Stimulated activated CD8-positive, alpha-beta memory T cell treated with anti-CD3 and anti-CD28 coated beads, Interleukin-15, amount 100 ng/mL, for 4 hours (primary cell): ENCODE measurements around the gene ABITRAM.
"Not testable (repeated sequence)": the region's sequence is repeated elsewhere in the genome, so short reads cannot be mapped to it uniquely, and the experiment has no call there.

ENCODE experiments used
- DNase-seq, 2 donors: peaks; one replicate each; pipeline ENCODE4 v3.0.0-alpha.2; 2020; ENCODE audit warnings: low read depth in 2 of 2

ABITRAM gene

GRCh38 chr9:108928386-108928785 lies 5.8 kb upstream of the ABITRAM start:
- DNase-seq = no peak

DNA sequence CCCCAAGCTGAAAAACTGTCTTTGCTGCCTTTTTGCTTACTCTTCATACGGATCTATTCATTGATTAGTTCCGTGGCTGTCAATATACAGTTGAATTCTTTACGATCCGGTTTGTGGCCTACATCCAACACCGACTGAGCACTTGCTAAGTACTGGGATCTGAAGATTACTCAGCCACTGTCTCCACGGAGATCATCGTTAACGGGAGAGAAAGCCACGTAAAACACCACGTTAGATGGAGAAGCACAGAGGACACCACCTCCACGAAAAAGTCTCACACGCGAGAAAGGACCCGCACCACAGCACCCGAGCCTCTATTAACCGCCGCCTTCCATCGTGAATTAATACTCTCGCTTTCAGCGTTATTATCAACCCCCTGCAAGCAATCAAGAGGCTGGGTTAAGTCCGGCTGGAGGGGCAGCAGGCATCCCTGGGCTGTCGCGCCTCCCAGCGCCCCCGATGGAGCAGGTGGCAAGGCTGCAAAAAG lies 926 bp upstream of the ABITRAM start:
- no peak for DNase-seq

DNA sequence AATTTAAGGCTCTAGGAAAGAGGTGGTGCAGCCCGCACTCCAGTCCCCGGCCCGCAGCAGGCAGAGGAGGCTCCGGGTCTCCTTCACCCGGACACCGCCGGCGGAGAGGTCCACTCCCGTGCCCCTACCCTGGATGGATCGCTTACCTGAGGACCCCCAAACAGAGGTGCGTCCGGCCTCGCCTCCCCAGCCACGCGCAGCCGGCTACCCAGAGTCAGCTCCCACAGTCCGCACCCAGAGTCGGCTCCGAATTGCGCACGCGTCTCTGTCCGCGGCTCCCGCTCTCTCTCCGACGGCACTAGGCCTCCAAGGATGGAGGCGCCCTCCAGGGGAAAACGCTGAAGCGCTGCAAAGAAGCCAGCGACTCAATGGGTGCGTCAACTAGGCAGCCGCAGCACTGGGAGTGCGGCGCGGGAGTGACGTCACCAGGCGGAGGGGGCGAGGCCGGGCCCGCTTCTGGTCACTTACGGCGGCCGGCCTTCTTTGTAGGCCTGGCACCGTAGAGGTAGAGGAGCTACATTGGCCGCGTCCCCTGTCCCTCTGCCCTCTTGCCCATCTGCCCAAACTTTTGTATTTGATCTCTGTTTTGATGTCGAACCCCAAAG lies 380 bp upstream of the ABITRAM start, which contains the start of gene ELP1:
Gene ELP1, minus strand, starts transcription at position 407 of the 605 bp plus-strand sequence. CDS start 2,978 bp downstream, outside the sequence.
- peak; percentile 82 to 86 for DNase-seq

DNA sequence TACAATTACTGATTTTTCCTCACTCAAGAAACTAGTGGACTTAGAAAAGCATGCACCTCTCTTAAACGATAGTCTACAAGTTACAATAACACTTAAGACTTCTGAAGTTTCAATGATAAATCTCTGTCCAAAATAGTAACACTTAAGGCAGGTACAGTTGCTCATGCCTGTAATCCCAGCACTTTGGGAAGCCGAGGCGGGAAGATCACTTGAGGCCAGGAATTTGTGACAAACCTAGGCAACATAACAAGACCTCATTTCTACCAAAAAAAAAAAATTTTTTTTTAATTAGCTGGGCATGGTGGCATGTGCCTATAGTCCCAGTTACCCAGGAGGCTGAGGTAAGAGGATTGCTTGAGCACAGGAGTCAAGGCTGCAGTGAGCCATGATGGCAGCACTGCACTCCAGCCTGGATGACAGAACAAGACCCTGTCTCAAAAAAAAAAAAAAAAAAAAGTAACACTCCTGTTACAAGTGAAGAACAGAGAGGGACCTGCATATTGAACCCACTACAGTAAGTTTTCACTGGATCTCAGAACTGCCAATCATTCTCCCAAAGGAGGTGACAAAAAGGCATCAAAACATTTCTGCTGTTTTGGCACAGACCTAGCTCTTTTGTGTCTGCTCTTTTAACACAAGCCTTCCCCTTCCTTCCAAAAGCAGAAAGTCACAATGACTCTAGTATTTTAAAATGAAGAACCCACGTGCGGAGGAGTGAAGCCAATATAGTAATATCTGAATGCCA lies 3.5 kb downstream of the ABITRAM start:
- DNase-seq = no peak

- no peak for DNase-seq
Measured at GRCh38 chr9:108939975-108940374, 5.8 kb downstream of the ABITRAM start.

DNA sequence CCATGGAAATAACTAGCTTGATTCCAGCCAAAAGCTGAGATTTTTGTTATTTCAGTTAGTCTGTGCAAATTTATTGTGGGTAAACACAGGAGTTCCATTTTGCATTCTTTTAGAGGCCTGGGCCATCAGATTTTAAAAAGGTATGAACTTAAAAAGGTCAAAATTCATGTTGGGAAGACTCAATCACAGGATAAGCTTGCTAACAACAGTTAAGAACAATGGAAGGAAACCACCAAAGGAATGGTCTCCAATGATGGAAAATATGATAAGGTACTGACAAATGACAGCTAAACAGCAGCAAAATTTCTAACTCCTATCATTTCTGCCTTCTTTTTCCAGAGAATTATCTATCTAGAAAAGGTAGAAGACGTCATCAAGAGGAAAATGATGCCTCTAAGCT lies 16.0 kb downstream of the ABITRAM start:
- DNase-seq = no peak

DNA sequence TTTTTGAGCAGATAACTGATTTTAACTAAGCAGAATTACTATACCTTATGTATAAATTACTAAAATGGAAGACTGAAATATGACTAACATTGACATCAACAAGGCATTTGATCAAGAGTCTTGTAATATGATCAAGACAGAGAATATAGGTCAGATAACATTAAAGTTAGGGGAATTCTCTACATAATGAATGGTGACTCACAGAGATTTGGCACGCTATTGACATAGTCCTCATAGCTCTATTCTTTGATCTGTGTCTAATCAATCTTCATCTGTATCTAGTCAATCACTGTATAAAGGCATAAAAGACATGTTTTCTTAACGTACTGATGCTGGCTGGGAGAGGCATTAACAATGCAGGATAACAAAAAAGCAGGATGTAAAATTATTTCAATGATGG lies 17.4 kb downstream of the ABITRAM start:
- no peak for DNase-seq

DNA sequence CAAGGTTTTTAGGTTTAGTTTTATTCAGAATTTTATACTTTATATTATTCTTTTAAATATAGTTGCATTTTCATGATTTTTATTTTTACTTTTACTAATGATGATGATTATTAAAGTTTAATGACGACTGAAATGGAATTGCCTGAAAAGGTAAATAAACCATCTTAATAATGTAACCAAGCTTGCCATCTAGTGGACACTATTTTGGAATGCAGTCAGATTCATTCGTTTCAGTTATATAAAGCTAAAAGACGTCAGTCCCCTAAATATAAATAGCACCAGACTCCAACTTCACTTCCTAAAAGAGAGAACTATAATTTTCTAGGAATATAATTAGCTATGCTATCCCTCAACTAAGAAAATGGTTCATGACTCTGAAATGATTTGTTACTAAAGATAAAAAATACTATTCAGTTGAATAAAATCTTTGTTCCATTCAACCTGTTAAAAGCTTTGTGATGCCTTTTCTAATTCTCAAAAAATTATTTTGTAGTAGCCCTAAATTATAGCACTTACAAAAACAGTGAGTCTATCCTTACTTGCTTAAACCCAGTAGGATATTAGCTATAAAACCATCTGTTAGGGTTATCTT lies 19.9 kb downstream of the ABITRAM start:
- no peak for DNase-seq

- no peak for DNase-seq
Measured at GRCh38 chr9:108956022-108956630, 21.9 kb downstream of the ABITRAM start.

- no peak for DNase-seq
Measured at GRCh38 chr9:108956631-108957026, 22.4 kb downstream of the ABITRAM start.

GRCh38 chr9:108960331-108960730 lies 26.1 kb downstream of the ABITRAM start:
- no peak for DNase-seq

DNA sequence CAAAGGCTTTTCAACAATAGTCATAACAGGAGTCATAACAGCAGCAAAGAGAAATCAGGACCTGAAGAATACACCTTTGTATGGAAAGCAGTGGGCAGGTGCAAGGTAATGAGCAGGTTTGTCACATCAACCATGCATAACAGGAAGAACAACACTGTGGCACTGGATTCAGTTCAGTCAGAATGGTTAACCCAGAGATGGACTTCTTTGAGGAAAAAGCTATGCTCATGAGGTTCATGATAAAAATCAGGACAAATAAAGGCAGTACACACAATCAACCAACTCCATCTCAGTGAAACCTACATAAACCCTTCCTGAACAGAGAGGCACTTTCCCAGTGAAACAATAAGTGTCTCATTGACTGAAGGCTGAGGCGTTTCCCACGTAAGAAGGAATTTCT lies 27.0 kb downstream of the ABITRAM start:
- DNase-seq = no peak

DNA sequence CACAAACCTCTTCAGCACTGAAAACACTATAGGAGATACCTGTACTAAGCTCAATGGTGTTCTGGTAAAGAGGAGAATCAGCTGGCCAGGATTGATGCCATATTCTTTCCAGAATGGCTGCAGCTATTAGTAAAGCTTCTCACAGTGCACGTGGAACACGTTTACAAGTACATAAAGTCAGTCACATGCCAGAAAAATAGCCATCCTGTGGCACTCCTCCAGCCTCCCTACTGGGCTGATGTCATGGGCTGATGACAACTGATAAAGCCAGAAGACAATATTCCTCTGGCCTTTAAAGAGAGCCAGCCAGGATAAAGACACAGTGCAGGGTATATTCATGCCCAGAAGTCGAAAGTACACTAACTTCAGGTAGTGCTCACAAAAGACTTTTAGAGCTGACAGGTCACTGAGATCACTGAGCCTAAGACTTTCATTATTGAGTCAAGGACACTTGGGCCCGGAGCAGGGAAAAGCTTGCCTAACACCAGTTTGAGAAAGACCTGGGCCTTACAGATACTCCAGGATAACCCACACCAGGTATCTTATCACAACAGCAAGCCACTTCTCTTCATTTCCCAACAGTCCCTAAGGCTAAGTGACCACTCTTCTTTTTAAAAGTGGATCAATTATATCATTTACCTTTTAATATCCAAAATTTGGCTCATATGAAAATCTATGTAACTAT lies 29.4 kb downstream of the ABITRAM start:
- DNase-seq = no peak

GRCh38 chr9:108967916-108968315 lies 33.7 kb downstream of the ABITRAM start:
- DNase-seq = no peak

DNA sequence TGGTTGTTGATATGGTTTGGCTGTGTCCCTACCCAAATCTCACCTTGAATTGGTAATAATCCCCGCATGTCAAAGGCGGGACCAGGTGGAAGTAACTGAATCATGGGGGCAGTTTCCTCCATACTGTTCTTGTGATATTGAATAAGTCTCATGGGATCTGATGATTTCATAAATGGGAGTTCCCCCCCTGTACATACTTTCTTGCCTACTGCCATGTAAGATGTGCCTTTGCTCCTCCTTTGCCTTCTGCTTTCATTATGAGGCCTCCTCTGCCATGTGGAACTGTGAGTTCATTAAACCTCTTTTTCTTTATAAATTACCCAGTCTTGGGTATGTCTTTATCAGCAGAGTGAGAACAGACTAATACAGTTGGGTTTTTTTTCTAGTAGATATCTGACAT lies 37.2 kb downstream of the ABITRAM start:
- not testable (repeated sequence) for DNase-seq

GRCh38 chr9:108972186-108972585 lies 38.0 kb downstream of the ABITRAM start:
- DNase-seq = no peak

- no peak for DNase-seq
Measured at GRCh38 chr9:108972626-108973209, 38.5 kb downstream of the ABITRAM start.

DNA sequence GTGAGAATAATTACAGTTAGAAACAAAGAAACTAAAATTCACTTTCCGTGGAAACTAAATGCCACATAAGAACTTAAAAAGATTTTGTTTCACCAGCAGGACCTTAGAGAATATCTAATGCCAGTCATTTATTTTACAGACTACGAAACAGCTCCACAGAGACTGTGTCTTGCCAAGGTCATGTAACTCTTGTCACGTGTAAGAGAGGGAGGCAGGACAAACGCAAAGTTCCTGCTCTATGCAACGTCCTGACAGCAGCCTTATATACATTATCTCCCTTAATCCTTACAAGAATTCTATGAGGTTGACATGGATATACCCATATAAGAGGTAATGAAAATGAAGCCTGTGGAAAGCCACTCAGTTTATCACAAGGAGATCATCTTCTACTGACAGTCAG lies 39.7 kb downstream of the ABITRAM start:
- no peak for DNase-seq

DNA sequence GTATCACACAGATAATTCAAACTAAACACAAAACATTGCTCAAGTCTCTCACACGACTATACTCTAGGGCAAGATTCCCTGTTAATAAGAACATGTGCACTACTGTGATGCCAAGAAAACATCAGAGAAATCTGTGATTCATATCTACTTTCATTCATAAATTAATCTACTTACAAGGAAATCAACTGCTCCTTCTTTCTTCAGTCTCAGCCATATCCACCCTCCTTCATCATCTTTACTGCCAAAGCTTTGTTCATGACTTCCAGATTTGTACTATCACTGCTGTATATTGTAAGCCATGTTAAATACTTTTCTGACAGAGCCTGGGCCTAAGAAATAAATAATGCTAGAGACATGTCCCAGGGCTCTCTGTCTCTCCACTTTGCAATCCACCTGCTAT lies 44.0 kb downstream of the ABITRAM start:
- DNase-seq = no peak

- no peak for DNase-seq
Measured at GRCh38 chr9:108980893-108981292, 46.7 kb downstream of the ABITRAM start.

DNA sequence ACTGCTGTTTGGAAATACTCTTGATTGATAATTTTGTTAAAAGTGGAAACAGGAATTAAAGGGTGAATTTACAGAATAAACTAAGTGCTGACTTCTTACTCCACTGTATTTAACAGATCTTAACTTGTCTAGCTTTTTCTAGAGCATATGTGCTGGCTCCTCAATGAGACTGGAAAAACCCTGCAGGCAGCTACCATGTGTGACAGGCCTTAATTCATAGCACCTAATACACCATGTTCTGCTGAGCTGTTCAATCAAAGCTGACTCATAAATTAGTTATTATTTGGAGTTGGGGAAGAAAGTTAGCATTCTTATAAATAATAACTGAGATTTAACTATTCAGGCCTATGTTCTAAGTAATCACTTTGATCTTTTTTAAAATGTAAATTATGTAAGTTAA lies 49.7 kb downstream of the ABITRAM start:
- no peak for DNase-seq
